K562 (cell line): ENCODE results near the gene ACTN4. TPM values are rescaled to one million over a fixed set of nuclear protein-coding genes. Genes with fewer than 3 reads are reported as not detected.

Experiments used
- DPF2 ChIP-seq: fragments of 450-650 bp; IDR thresholded peaks from 2 replicates; pipeline ENCODE4 v1.6.1; 2016
- EGR1 ChIP-seq: fragments of 450-650 bp; conservative IDR thresholded peaks from 2 replicates; pipeline ENCODE4 v1.6.1; 2017; ENCODE audit warnings: mild to moderate bottlenecking
- HIVEP1 ChIP-seq: fragments of 250-450 bp; sonication (Bioruptor Pico); IDR thresholded peaks from 2 replicates; pipeline ENCODE4 v1.4.0; 2020; ENCODE audit warnings: mild to moderate bottlenecking
- HLTF ChIP-seq: fragments of 450-650 bp; IDR thresholded peaks from 2 replicates; pipeline ENCODE4 v1.6.1; 2016
- MGA ChIP-seq: fragments of 450-650 bp; IDR thresholded peaks from 2 replicates; pipeline ENCODE4 v1.6.1; 2016; ENCODE audit warnings: mild to moderate bottlenecking, moderate library complexity
- NR2C2 ChIP-seq, 2 experiments: fragments of 200-800 bp in 1 of 2; sonication (Bioruptor generic) in 1 of 2; sonication (generic) in 1 of 2; formaldehyde crosslinking in 1 of 2; IDR thresholded peaks; 2 replicates each; pipeline versions ENCODE4 v1.6.1 to v1.8.0; 2016 to 2022; ENCODE audit warnings: mild to moderate bottlenecking in 1 of 2, missing compliant biosample characterization in 1 of 2, missing genetic modification characterization in 1 of 2, missing genetic modification reagents in 1 of 2
- PHB2 ChIP-seq: fragments of 450-650 bp; IDR thresholded peaks from 2 replicates; pipeline ENCODE4 v1.6.1; 2017; ENCODE audit warnings: low read depth
- PTRF ChIP-seq: fragments of 450-650 bp; IDR thresholded peaks from 2 replicates; pipeline ENCODE4 v1.6.1; 2016; ENCODE audit warnings: mild to moderate bottlenecking, missing genetic modification characterization, missing compliant biosample characterization
- TEAD4 ChIP-seq, 2 experiments: sonication (generic) in 1 of 2; formaldehyde crosslinking in 1 of 2; IDR thresholded peaks; 2 replicates each; pipeline versions ENCODE4 v1.6.1 to v1.8.0; 2012 to 2022; ENCODE audit warnings: borderline replicate concordance in 1 of 2, inconsistent platforms in 1 of 2, low read length in 1 of 2, mild to moderate bottlenecking in 1 of 2, missing genetic modification reagents in 1 of 2
- ZEB2 ChIP-seq: fragments of 450-650 bp; IDR thresholded peaks from 2 replicates; pipeline ENCODE4 v1.6.1; 2016
- ZNF77 ChIP-seq: fragments of 250-450 bp; sonication (Bioruptor Pico); IDR thresholded peaks from 2 replicates; pipeline ENCODE4 v1.5.0; 2020
- polyA plus RNA-seq, 8 experiments: library from polyadenylated mRNA; depleted of rRNA in 4 of 8; stranded (reverse) in 5 of 8; unstranded in 3 of 8; fragments of >200 nt; fragmentation: Nextera tagmentation in 2 of 8; fragmentation: Illumina TruSeq in 1 of 8; extraction: Ambion mirVana in 2 of 8; extraction: Trizol in 1 of 8; gene quantifications; 2 replicates each; pipeline versions ENCODE4 v1.2.1 to v1.2.3, GENCODE V29; 2011 to 2014; ENCODE audit warnings: inconsistent platforms in 1 of 8, missing spikeins in 1 of 8
- total RNA-seq, 7 experiments: library from RNA; depleted of rRNA in 6 of 7; stranded (reverse); fragments of >200 nt in 6 of 7; fragmentation: Illumina TruSeq in 2 of 7; extraction: Trizol in 2 of 7; gene quantifications; 2 replicates each; pipeline versions ENCODE4 v1.2.1 to v1.2.3, GENCODE V29; 2011 to 2021; ENCODE audit warnings: low replicate concordance in 1 of 7
- TF ChIP-seq, protein P1 (sequence below): sonication (generic); formaldehyde crosslinking; IDR thresholded peaks from 2 replicates; pipeline ENCODE4 v1.5.0; 2020; ENCODE audit warnings: missing genetic modification reagents
- TF ChIP-seq, protein P2 (sequence below): fragments of 450-650 bp; formaldehyde crosslinking; conservative IDR thresholded peaks from 2 replicates; pipeline ENCODE4 v1.4.0; 2022; ENCODE audit warnings: mild to moderate bottlenecking, missing genetic modification characterization

ACTN4 gene
- total and polyA plus RNA-seq, 9 of the 15 experiments (the other 6 are each of a cell fraction or from before 2014, with no cell fraction given): 3.1 to 385 (median 125) TPM

DNA sequence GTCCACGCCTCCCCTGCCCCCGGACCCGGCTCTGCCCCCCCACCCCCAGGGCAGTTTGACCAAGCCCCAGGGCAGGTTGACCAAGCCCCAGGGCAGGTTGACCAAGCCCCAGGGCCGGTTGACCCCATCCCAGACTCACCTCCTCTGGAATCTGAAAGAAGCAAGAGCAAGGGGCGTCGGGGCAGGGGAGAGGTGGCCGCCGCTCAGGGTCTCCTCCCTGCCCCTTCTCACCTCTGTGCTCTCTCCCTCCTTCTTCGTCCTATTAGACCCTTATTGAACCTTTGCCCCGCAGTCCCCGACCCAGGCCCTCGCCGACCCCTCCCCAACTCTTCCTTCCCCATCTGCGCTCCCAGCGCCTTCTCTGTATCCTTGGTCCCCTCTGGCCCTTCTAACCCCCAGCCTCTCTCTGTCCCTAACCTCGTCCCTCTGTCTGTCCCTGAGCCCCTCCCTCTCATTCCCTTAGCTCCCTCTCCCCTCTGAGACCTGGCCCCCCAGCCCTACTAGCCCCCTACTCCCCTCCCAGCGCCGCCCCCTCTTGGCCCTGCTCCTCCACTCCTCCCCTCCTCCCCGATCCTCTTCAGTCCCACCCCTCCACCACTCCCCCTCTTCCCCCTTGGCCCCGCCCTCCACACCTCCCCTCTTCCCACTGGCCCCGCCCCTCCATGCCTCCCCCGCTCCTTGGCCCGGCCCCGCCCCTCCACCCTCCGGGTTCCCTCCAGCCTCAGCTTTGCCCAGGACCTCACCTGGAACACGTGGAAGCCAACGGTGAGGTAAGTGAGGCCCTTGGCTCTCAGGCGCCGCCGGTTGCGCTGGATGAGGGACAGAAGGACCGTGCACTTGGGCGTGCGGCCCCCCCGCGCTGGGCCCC is 89.2 kb downstream of the ACTN4 start (continued):
- peak; percentile 63; the same call in 1 of the 2 replicates for TF ChIP-seq MGA
- no peak for TF ChIP-seq NR2C2 (CRISPR knock-in tag; IDR thresholded peaks at IDR 0.05)
- peak; percentile 24; the same call in 1 of the 2 replicates for TF ChIP-seq NR2C2 (tag; IDR thresholded peaks at IDR 0.05)
- TF ChIP-seq ZNF77: no peak
- peak; percentile 53 for TF ChIP-seq EGR1
- TF ChIP-seq ZEB2: no peak
- TF ChIP-seq, protein P1, sequence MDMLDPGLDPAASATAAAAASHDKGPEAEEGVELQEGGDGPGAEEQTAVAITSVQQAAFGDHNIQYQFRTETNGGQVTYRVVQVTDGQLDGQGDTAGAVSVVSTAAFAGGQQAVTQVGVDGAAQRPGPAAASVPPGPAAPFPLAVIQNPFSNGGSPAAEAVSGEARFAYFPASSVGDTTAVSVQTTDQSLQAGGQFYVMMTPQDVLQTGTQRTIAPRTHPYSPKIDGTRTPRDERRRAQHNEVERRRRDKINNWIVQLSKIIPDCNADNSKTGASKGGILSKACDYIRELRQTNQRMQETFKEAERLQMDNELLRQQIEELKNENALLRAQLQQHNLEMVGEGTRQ: no peak
- TF ChIP-seq PTRF: no peak
- peak; percentile 30; the same call in 1 of the 2 replicates for TF ChIP-seq DPF2
- TF ChIP-seq HIVEP1 (CRISPR knock-in tag): no peak
- TF ChIP-seq, protein P2, sequence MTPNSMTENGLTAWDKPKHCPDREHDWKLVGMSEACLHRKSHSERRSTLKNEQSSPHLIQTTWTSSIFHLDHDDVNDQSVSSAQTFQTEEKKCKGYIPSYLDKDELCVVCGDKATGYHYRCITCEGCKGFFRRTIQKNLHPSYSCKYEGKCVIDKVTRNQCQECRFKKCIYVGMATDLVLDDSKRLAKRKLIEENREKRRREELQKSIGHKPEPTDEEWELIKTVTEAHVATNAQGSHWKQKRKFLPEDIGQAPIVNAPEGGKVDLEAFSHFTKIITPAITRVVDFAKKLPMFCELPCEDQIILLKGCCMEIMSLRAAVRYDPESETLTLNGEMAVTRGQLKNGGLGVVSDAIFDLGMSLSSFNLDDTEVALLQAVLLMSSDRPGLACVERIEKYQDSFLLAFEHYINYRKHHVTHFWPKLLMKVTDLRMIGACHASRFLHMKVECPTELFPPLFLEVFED (CRISPR knock-in tag): no peak
- TF ChIP-seq TEAD4 (IDR thresholded peaks at IDR 0.05; ENCODE audit: low read length): no peak
- no peak for TF ChIP-seq TEAD4 (CRISPR knock-in tag; IDR thresholded peaks at IDR 0.05; ENCODE audit: borderline replicate concordance)
- 0 out of 2 replicates have a peak, but pooled peaks have one; percentile 26 for TF ChIP-seq HLTF
- 0 out of 2 replicates have a peak, but pooled peaks have one; percentile 43 for TF ChIP-seq PHB2
